Activated naive CD4-positive, alpha-beta T cell treated with anti-CD3 and anti-CD28 coated beads for 36 hours (primary cell): ENCODE results near the gene MMD. TPM values are rescaled to one million over a fixed set of nuclear protein-coding genes. Genes with fewer than 3 reads are reported as not detected.

Experiments used
- CTCF ChIA-PET: fragments of 350-600 bp; sonication (Branson Sonifier 250); formaldehyde crosslinking; loops from one replicate; lab custom pipeline; 2021; ENCODE audit warnings: antibody characterized with exemption; lab: Charles Lee
- DNase-seq: peaks from one replicate; pipeline ENCODE4 v3.0.0-alpha.2; 2020
- H3K27ac Mint-ChIP-seq: one replicate; pipeline ENCODE4 v1.8.0; 2021; ENCODE audit warnings: mild to moderate bottlenecking, mixed read lengths
- H3K27me3 Mint-ChIP-seq: one replicate; pipeline ENCODE4 v1.8.0; 2021; ENCODE audit warnings: low read depth, mixed read lengths
- H3K36me3 Mint-ChIP-seq: one replicate; pipeline ENCODE4 v1.8.0; 2021; ENCODE audit warnings: low read depth, mixed read lengths
- H3K4me1 Mint-ChIP-seq: one replicate; pipeline ENCODE4 v1.8.0; 2021; ENCODE audit warnings: low read depth, mixed read lengths
- H3K4me3 Mint-ChIP-seq: one replicate; pipeline ENCODE4 v1.8.0; 2021; ENCODE audit warnings: mild to moderate bottlenecking, moderate library complexity, mixed read lengths
- H3K9me3 Mint-ChIP-seq: one replicate; pipeline ENCODE4 v1.8.0; 2021; ENCODE audit warnings: mixed read lengths
- intact Hi-C: fragments of 100-400 bp; cut with micrococcal nuclease; formaldehyde crosslinking; loops from one replicate; pipeline ENCODE4 v1.15.1; 2023
- total RNA-seq, 2 experiments: library from RNA; stranded (reverse); gene quantifications; one replicate each; pipeline ENCODE4 v1.2.3, GENCODE V29; 2021

The MMD gene
- total RNA-seq, 2 experiments from 2014 or later: 26.2 to 27.7 TPM

- no peaks in the 10 kb centered on the region for H3K27me3 Mint-ChIP-seq
- peaks cover 6% of the 10 kb centered on the region for H3K9me3 Mint-ChIP-seq
- no peak overlapping the region for H3K4me3 Mint-ChIP-seq
- H3K27ac Mint-ChIP-seq: no peak overlapping the region
- H3K4me1 Mint-ChIP-seq: peaks cover 2% of the 10 kb centered on the region
- no peak for DNase-seq
- intact Hi-C loops: no loop called here
- CTCF ChIA-PET: interaction anchor here (0.6 to 1.2 kb wide), 2 partner anchors 141 to 146 kb away, joined by 3 to 7 read pairs; no protein-coding TSS in a partner anchor
- H3K36me3 Mint-ChIP-seq: peaks cover 2% of the 10 kb centered on the region
Measured at GRCh38 chr17:55368706-55369105, 52.9 kb downstream of the MMD start.

- intact Hi-C loops: no loop called here
- peaks cover 4% of the 10 kb centered on the region for H3K9me3 Mint-ChIP-seq
Measured at GRCh38 chr17:55366020-55366481, 55.6 kb downstream of the MMD start.

GRCh38 chr17:55363033-55363432 lies 58.6 kb downstream of the MMD start:
- intact Hi-C loops: no loop called here
- CTCF ChIA-PET: interaction anchor here (1.2 kb wide), 1 partner anchor 45 kb away, joined by 3 read pairs; no protein-coding TSS in a partner anchor

More at GRCh38 chr17:55366020-55366481, 55.6 kb downstream of the MMD start:
- Mint-ChIP-seq H3K27me3 (peaks cover 4% of the 10 kb centered on the region), H3K4me3 (no peak overlapping the region), H3K4me1 (peaks cover 2% of the 10 kb centered on the region), H3K27ac (no peak overlapping the region), H3K36me3 (peaks cover 2% of the 10 kb centered on the region)
- CTCF ChIA-PET: interaction anchor here (1.3 to 1.4 kb wide), 2 partner anchors 9 to 18 kb away, joined by 3 to 7 read pairs; no protein-coding TSS in a partner anchor
- DNase-seq: no peak

GRCh38 chr17:55360971-55361370 lies 60.7 kb downstream of the MMD start:
- DNase-seq: no peak
- CTCF ChIA-PET: interaction anchor here (0.6 kb wide), 1 partner anchor 1413 kb away, joined by 3 read pairs; no protein-coding TSS in a partner anchor
- intact Hi-C loops: no loop called here
- H3K27me3 Mint-ChIP-seq: peaks cover 10% of the 10 kb centered on the region
- peaks cover 2% of the 10 kb centered on the region for H3K36me3 Mint-ChIP-seq
- no peak overlapping the region for H3K27ac Mint-ChIP-seq
- H3K4me3 Mint-ChIP-seq: no peak overlapping the region
- peaks cover 10% of the 10 kb centered on the region for H3K9me3 Mint-ChIP-seq
- no peaks in the 10 kb centered on the region for H3K4me1 Mint-ChIP-seq

More at GRCh38 chr17:55363033-55363432, 58.6 kb downstream of the MMD start:
- DNase-seq: no peak
- peaks cover 10% of the 10 kb centered on the region for H3K9me3 Mint-ChIP-seq
- no peaks in the 10 kb centered on the region for H3K4me1 Mint-ChIP-seq
- H3K27me3 Mint-ChIP-seq: peaks cover 10% of the 10 kb centered on the region
- no peak overlapping the region for H3K27ac Mint-ChIP-seq
- peaks cover 2% of the 10 kb centered on the region for H3K36me3 Mint-ChIP-seq
- no peak overlapping the region for H3K4me3 Mint-ChIP-seq

- Mint-ChIP-seq H3K27me3 (peaks cover 9% of the 10 kb centered on the region), H3K4me1 (no peaks in the 10 kb centered on the region), H3K4me3 (no peak overlapping the region), H3K27ac (no peak overlapping the region), H3K9me3 (peaks cover 10% of the 10 kb centered on the region), H3K36me3 (peaks cover 2% of the 10 kb centered on the region)
- intact Hi-C loops: loop anchor here (1.0 to 5.0 kb wide), 2 partner anchors 66 to 158 kb away; partner anchors contain the start of gene MMD
- DNase-seq: peak; percentile 88
- CTCF ChIA-PET: interaction anchor here (0.6 to 4.3 kb wide), 22 partner anchors 7 to 366 kb away, joined by 3 to 29 read pairs (median 4); partner anchors contain the start of gene SMIM36
Measured at GRCh38 chr17:55356434-55357328, 65.0 kb downstream of the MMD start.

- intact Hi-C loops: loop anchor here (5.0 kb wide), 1 partner anchor 67 kb away; the partner anchor contains the start of gene MMD
- H3K27ac Mint-ChIP-seq: no peak overlapping the region
- H3K9me3 Mint-ChIP-seq: no peaks in the 10 kb centered on the region
- H3K4me3 Mint-ChIP-seq: no peak overlapping the region
- H3K27me3 Mint-ChIP-seq: no peaks in the 10 kb centered on the region
- H3K4me1 Mint-ChIP-seq: no peaks in the 10 kb centered on the region
- DNase-seq: no peak
- no peaks in the 10 kb centered on the region for H3K36me3 Mint-ChIP-seq
- CTCF ChIA-PET: interaction anchor here (0.6 to 4.3 kb wide), 5 partner anchors 12 to 362 kb away, joined by 3 to 29 read pairs (median 4); partner anchors contain the start of gene SMIM36
Measured at GRCh38 chr17:55354941-55355340, 66.7 kb downstream of the MMD start.

- no peak for DNase-seq
- CTCF ChIA-PET: interaction anchor here (0.9 to 4.3 kb wide), 4 partner anchors 51 to 361 kb away, joined by 3 to 29 read pairs (median 12); partner anchors contain the start of gene SMIM36
- intact Hi-C loops: no loop called here
- no peaks in the 10 kb centered on the region for H3K4me1 Mint-ChIP-seq
- no peaks in the 10 kb centered on the region for H3K36me3 Mint-ChIP-seq
- no peaks in the 10 kb centered on the region for H3K27me3 Mint-ChIP-seq
- no peaks in the 10 kb centered on the region for H3K9me3 Mint-ChIP-seq
- no peak overlapping the region for H3K4me3 Mint-ChIP-seq
- H3K27ac Mint-ChIP-seq: no peak overlapping the region
Measured at GRCh38 chr17:55354010-55354409, 67.6 kb downstream of the MMD start.

- H3K27ac Mint-ChIP-seq: no peak overlapping the region
- intact Hi-C loops: no loop called here
- H3K36me3 Mint-ChIP-seq: no peaks in the 10 kb centered on the region
- H3K27me3 Mint-ChIP-seq: peaks cover 2% of the 10 kb centered on the region
- peaks cover 3% of the 10 kb centered on the region for H3K4me1 Mint-ChIP-seq
- no peaks in the 10 kb centered on the region for H3K9me3 Mint-ChIP-seq
- no peak overlapping the region for H3K4me3 Mint-ChIP-seq
- DNase-seq: no peak
- CTCF ChIA-PET: interaction anchor here (1.3 to 2.3 kb wide), 2 partner anchors 9 to 358 kb away, joined by 3 to 15 read pairs; no protein-coding TSS in a partner anchor
Measured at GRCh38 chr17:55351226-55351625, 70.4 kb downstream of the MMD start.

- intact Hi-C loops: no loop called here
- no peak for DNase-seq
- Mint-ChIP-seq H3K4me1 (peaks cover 3% of the 10 kb centered on the region), H3K9me3 (no peaks in the 10 kb centered on the region), H3K4me3 (no peak overlapping the region), H3K27ac (no peak overlapping the region), H3K27me3 (peaks cover 2% of the 10 kb centered on the region), H3K36me3 (no peaks in the 10 kb centered on the region)
- CTCF ChIA-PET: interaction anchor here (2.3 kb wide), 1 partner anchor 358 kb away, joined by 15 read pairs; no protein-coding TSS in a partner anchor
Measured at GRCh38 chr17:55350825-55351205, 70.8 kb downstream of the MMD start.

GRCh38 chr17:55348749-55349354 lies 72.8 kb downstream of the MMD start:
- CTCF ChIA-PET: interaction anchor here (0.7 to 4.2 kb wide), 12 partner anchors 9 to 356 kb away, joined by 3 to 31 read pairs (median 4); no protein-coding TSS in a partner anchor
- no peak overlapping the region for H3K27ac Mint-ChIP-seq
- H3K36me3 Mint-ChIP-seq: no peaks in the 10 kb centered on the region
- H3K9me3 Mint-ChIP-seq: no peaks in the 10 kb centered on the region
- H3K27me3 Mint-ChIP-seq: peaks cover 2% of the 10 kb centered on the region
- no peak overlapping the region for H3K4me3 Mint-ChIP-seq
- DNase-seq: peak; percentile 54
- peaks cover 4% of the 10 kb centered on the region for H3K4me1 Mint-ChIP-seq
- intact Hi-C loops: loop anchor here (1.0 to 2.0 kb wide), 4 partner anchors 34 to 356 kb away; no protein-coding TSS in a partner anchor

GRCh38 chr17:55347341-55347740 lies 74.3 kb downstream of the MMD start:
- CTCF ChIA-PET: interaction anchor here (0.6 to 4.2 kb wide), 15 partner anchors 8 to 355 kb away, joined by 3 to 31 read pairs (median 3); no protein-coding TSS in a partner anchor
- H3K4me1 Mint-ChIP-seq: peaks cover 6% of the 10 kb centered on the region
- no peak overlapping the region for H3K27ac Mint-ChIP-seq
- peaks cover 2% of the 10 kb centered on the region for H3K27me3 Mint-ChIP-seq
- intact Hi-C loops: no loop called here
- no peak for DNase-seq
- H3K36me3 Mint-ChIP-seq: no peaks in the 10 kb centered on the region
- H3K9me3 Mint-ChIP-seq: no peaks in the 10 kb centered on the region
- H3K4me3 Mint-ChIP-seq: no peak overlapping the region
